MCF 10A (cell line): ENCODE data around the gene BUB1B. TPM values are rescaled to one million over a fixed set of nuclear protein-coding genes. Genes with fewer than 3 reads are reported as not detected.

Experiments
- BruUV-seq: library from RNA; stranded (reverse); fragments of 400-500 nt; replicated peaks from 2 replicates; lab custom pipeline; 2021; lab: Mats Ljungman, UMichigan
- CTCF ChIA-PET: fragments of 300-600 bp; sonication (Branson Sonifier 250); formaldehyde crosslinking; extraction: SDS; loops from one replicate; lab custom pipeline; 2021; ENCODE audit warnings: antibody characterized with exemption, inconsistent platforms; lab: Yijun Ruan, JAX
- POLR2A ChIA-PET: fragments of 300-600, 350-650 bp; sonication (Branson Sonifier 250); formaldehyde crosslinking; extraction: SDS; loops from one replicate; lab custom pipeline; 2020; ENCODE audit warnings: antibody characterized with exemption, inconsistent platforms; lab: Yijun Ruan, JAX
- DNase-seq: peaks from one replicate; pipeline ENCODE4 v3.0.0-alpha.2; 2018; ENCODE audit not compliant: unreplicated experiment
- H3K27ac Mint-ChIP-seq: one replicate; pipeline ENCODE4 v1.8.0; 2022; ENCODE audit warnings: mild to moderate bottlenecking, low read depth, mixed read lengths; ENCODE audit not compliant: unreplicated experiment
- H3K27me3 Mint-ChIP-seq: one replicate; pipeline ENCODE4 v1.8.0; 2022; ENCODE audit warnings: mixed read lengths; ENCODE audit not compliant: insufficient read depth, unreplicated experiment
- H3K36me3 Mint-ChIP-seq: one replicate; pipeline ENCODE4 v1.8.0; 2022; ENCODE audit warnings: mild to moderate bottlenecking, moderate library complexity, mixed read lengths; ENCODE audit not compliant: insufficient read depth, unreplicated experiment
- H3K4me1 Mint-ChIP-seq: one replicate; pipeline ENCODE4 v1.8.0; 2022; ENCODE audit warnings: mixed read lengths; ENCODE audit not compliant: insufficient read depth, unreplicated experiment
- H3K4me3 Mint-ChIP-seq: one replicate; pipeline ENCODE4 v1.8.0; 2022; ENCODE audit warnings: mild to moderate bottlenecking, moderate library complexity, mixed read lengths; ENCODE audit not compliant: unreplicated experiment
- H3K9me3 Mint-ChIP-seq: one replicate; pipeline ENCODE4 v1.8.0; 2022; ENCODE audit warnings: mixed read lengths; ENCODE audit not compliant: unreplicated experiment
- CTCF ChIP-seq: fragments of 200-600 bp; IDR thresholded peaks from one replicate; pipeline ENCODE4 v1.8.0; 2022; ENCODE audit warnings: antibody characterized with exemption, mild to moderate bottlenecking; ENCODE audit not compliant: unreplicated experiment
- intact Hi-C: fragments of 100-400 bp; cut with micrococcal nuclease; formaldehyde crosslinking; loops from 2 replicates; pipeline ENCODE4 v1.14.1; 2022
- total RNA-seq: library from RNA; stranded (reverse); gene quantifications from 2 replicates; pipeline ENCODE4 v1.2.3, GENCODE V29; 2022

BUB1B gene
- total RNA-seq, 1 experiment from 2014 or later = 30.9 TPM

GRCh38 chr15:40197434-40197833 is 36.6 kb downstream of the BUB1B start:
- peaks cover 3% of the 10 kb centered on the region for H3K4me1 Mint-ChIP-seq
- no peak overlapping the region for H3K27ac Mint-ChIP-seq

GRCh38 chr15:40198355-40199085 is 37.7 kb downstream of the BUB1B start:
- no peaks in the 10 kb centered on the region for H3K27me3 Mint-ChIP-seq
- intact Hi-C loops = loop anchor here (10.0 kb wide), 2 partner anchors 94 to 414 kb away; partner anchors contain the start of genes BMF and FSIP1
- BruUV-seq = no TSS peak
- H3K4me3 Mint-ChIP-seq = no peak overlapping the region
- H3K27ac Mint-ChIP-seq = no peak overlapping the region
- H3K36me3 Mint-ChIP-seq = peaks cover 25% of the 10 kb centered on the region
- CTCF ChIA-PET = interaction anchor here (0.6 to 5.1 kb wide), 7 partner anchors 9 to 153 kb away, joined by 3 to 26 read pairs (median 4); no protein-coding TSS in a partner anchor
- H3K4me1 Mint-ChIP-seq = no peaks in the 10 kb centered on the region
- no peak for DNase-seq
- no peak for TF ChIP-seq CTCF
- POLR2A ChIA-PET = interaction anchor here (1.5 kb wide), 1 partner anchor 14 kb away, joined by 3 read pairs; no protein-coding TSS in a partner anchor
- no peaks in the 10 kb centered on the region for H3K9me3 Mint-ChIP-seq

More at GRCh38 chr15:40197434-40197833, 36.6 kb downstream of the BUB1B start:
- CTCF ChIA-PET = interaction anchor here (0.7 to 5.1 kb wide), 5 partner anchors 20 to 156 kb away, joined by 3 to 26 read pairs (median 5); no protein-coding TSS in a partner anchor
- DNase-seq = no peak
- intact Hi-C loops = loop anchor here (10.0 kb wide), 2 partner anchors 93 to 413 kb away; partner anchors contain the start of genes BMF and FSIP1
- H3K9me3 Mint-ChIP-seq = no peaks in the 10 kb centered on the region
- BruUV-seq = no TSS peak
- no peak for TF ChIP-seq CTCF
- H3K4me3 Mint-ChIP-seq = no peak overlapping the region
- H3K27me3 Mint-ChIP-seq = no peaks in the 10 kb centered on the region
- POLR2A ChIA-PET = interaction anchor here (1.0 kb wide), 1 partner anchor 10 kb away, joined by 4 read pairs; no protein-coding TSS in a partner anchor
- peaks cover 25% of the 10 kb centered on the region for H3K36me3 Mint-ChIP-seq

GRCh38 chr15:40204100-40204499 is 43.2 kb downstream of the BUB1B start:
- CTCF ChIA-PET = interaction anchor here (0.7 to 21.1 kb wide), 6 partner anchors 9 to 158 kb away, joined by 3 to 657 read pairs (median 6); no protein-coding TSS in a partner anchor
- Mint-ChIP-seq H3K36me3 (peaks cover 25% of the 10 kb centered on the region), H3K27ac (no peak overlapping the region), H3K9me3 (no peaks in the 10 kb centered on the region), H3K27me3 (no peaks in the 10 kb centered on the region), H3K4me1 (no peaks in the 10 kb centered on the region), H3K4me3 (no peak overlapping the region)
- DNase-seq = no peak
- intact Hi-C loops = no loop called here
- POLR2A ChIA-PET = no interaction called here
- BruUV-seq = no TSS peak
- no peak for TF ChIP-seq CTCF
